ENCODE results near the gene CLDN15.

The CLDN15 gene

DNA sequence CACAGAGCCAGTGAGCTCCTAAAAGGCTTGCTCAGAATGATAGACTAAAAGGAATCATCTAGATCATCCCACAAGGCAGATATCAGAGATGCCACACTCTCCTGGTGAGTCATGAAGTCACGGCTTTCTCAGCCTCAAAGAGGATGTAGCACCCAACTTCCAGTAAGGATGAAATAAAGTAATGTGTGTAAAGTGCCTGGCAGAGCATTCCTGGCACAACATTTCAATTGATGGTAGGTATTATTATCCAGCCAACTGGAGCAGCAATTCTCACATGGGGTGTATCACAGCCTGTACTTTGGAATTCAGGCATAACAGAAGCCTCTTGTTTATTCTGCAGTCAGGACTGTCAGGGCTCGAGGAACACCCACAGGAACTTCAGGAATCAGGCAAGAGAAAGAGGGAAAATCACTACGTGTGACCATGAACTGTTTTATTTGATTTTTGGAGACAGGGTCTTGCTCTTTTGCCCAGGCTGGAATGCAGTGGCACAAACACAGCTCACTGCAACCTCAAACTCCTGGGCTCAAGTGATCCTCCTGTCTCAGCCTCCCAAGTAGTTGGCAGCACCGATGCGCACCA lies 52.3 kb downstream of the CLDN15 start:
- TF ChIP-seq, protein P1, sequence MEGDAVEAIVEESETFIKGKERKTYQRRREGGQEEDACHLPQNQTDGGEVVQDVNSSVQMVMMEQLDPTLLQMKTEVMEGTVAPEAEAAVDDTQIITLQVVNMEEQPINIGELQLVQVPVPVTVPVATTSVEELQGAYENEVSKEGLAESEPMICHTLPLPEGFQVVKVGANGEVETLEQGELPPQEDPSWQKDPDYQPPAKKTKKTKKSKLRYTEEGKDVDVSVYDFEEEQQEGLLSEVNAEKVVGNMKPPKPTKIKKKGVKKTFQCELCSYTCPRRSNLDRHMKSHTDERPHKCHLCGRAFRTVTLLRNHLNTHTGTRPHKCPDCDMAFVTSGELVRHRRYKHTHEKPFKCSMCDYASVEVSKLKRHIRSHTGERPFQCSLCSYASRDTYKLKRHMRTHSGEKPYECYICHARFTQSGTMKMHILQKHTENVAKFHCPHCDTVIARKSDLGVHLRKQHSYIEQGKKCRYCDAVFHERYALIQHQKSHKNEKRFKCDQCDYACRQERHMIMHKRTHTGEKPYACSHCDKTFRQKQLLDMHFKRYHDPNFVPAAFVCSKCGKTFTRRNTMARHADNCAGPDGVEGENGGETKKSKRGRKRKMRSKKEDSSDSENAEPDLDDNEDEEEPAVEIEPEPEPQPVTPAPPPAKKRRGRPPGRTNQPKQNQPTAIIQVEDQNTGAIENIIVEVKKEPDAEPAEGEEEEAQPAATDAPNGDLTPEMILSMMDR (IDR thresholded peaks at IDR 0.05; ENCODE audit: control insufficient read depth, insufficient read depth, low read depth, low read length, missing control alignments), result no peak
- no peak for DNase-seq (ENCODE audit: low read depth)
- no peak overlapping the region for H3K4me3 ChIP-seq (ENCODE audit: control insufficient read depth, low read depth, low read length)

Data from AG09309 (cell line).